Activated CD4-positive, alpha-beta T cell treated with anti-CD3 and anti-CD28 coated beads for 1 hour (primary cell): Measurements from ENCODE around the gene TACR1.
"Not testable (repeated sequence)": the region's sequence is repeated elsewhere in the genome, so short reads cannot be mapped to it uniquely, and the experiment has no call there.

Experiments used
- DNase-seq: peaks from one replicate; pipeline ENCODE4 v3.0.0-alpha.2; 2020

Gene TACR1, protein sequence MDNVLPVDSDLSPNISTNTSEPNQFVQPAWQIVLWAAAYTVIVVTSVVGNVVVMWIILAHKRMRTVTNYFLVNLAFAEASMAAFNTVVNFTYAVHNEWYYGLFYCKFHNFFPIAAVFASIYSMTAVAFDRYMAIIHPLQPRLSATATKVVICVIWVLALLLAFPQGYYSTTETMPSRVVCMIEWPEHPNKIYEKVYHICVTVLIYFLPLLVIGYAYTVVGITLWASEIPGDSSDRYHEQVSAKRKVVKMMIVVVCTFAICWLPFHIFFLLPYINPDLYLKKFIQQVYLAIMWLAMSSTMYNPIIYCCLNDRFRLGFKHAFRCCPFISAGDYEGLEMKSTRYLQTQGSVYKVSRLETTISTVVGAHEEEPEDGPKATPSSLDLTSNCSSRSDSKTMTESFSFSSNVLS

DNA sequence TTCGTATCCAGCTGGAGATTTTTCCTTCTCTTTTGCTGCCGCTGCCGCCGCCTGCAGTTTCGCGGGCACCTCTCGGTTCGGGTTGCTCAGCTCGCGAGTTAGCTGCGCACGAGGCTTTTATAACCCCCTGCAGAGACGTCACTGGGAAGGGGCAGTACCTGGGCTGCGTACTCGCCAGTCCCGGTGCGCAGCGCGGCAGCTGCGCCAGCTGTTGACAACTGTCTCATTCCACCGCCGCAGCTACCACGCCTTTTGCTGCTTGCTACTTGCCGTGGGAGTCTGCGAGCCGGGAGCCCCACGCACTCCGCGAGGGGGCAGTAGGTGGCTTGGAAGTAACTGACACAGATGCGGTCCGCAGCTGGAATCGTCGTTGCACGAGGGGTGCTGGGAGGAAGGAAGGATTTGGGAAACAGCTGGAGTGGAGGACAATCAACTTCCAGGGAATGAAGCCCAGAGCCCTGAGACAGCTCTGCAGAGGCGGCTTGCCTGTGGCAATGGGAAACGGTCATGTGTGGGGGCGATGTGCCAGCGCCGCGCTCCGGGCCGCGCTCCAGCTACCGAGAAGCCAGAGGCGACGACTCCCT, at the start of gene TACR1:
Gene TACR1 (minus strand): TSS at position 93 of the 584 bp plus-strand sequence. CDS start 586 bp downstream, outside the sequence.
- DNase-seq = peak; percentile 25

DNA sequence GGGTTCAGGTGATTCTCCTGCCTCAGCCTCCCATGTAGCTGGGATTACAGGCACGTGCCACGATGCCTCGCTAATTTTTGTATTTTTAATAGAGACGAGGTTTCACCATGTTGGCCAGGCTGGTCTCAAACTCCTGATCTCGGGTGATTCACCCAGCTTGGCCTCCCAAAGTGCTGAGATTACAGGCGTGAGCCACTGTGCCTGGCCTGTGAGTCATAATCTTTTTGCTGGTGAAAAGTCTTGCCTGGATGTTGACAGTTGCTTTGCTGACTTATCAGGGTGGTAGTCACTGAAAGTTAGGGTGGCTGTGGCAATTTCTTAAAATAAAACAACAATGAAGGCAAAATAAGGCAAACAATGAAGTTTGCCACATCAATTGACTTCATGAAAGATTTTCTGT, 49.3 kb upstream of the TACR1 start:
- not testable (repeated sequence) for DNase-seq

DNA sequence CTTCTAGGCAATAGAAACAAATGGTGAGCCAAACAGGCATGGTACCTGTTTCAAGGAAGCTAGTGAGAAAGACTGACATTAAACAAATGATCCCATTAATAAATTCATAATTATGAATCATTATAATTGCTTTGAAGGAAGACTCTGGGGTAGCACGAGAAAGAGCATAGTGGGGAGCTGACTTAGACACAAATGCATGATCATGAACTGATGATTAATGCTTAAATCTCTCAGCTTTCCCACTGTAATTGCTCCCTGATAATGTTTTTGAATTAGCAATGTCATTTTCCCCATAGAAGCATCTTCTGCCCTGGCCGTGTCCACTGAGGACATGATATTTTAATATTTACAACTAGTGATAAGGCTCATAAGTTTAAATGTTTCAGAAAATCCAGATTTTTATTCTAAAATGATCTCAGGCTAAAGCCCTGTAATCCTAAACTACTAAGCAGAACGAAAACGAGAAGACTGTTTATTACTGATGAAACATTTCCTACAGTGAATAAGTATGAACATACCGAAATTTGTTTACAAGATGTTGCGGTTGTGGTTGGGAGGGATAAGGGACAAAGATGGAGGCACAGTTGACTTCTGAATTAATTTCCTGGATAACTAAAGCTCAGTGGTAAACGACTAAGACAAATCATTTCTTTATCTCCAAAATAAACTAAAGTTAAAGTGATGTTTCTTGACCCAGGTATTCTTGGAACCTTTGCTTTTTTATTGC, 47.3 kb upstream of the TACR1 start:
- no peak for DNase-seq

DNA sequence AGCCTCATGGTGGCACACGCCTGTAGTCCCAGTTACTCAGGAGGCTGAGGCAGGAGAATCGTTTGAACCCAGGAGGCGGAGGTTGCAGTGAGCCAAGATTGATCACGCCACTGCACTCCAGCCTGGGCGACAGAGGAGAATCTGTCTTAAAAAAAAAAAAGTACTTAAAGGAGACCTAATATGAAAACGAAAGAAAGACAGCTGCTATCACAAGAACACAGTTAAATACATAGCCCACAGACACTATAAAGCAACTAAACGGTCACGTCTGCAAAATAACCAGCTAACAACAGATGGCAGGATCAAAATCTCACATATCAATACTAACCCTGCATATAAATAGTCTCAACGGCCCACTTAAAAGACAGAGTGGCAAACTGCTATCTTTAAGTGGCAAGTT, 43.9 kb upstream of the TACR1 start:
- no peak for DNase-seq

DNA sequence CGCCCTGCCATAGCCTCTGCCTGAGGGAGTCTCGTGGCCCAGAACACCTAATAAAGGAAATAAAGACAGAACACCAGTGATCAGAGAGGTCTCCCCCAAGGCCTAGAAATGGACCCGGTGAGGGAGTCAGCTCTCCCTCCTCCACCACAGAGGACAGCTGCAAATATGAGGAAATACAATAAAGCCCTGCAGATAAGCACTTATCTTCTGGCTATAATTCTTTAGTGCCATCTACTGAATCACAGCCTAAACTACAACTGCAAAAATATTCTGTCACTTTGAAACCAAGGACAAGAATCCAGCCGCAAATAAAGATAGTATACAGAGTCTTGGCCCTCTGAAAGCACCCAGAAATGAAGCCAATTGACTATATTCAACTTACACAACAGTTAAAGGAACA, 42.4 kb upstream of the TACR1 start:
- DNase-seq = no peak

DNA sequence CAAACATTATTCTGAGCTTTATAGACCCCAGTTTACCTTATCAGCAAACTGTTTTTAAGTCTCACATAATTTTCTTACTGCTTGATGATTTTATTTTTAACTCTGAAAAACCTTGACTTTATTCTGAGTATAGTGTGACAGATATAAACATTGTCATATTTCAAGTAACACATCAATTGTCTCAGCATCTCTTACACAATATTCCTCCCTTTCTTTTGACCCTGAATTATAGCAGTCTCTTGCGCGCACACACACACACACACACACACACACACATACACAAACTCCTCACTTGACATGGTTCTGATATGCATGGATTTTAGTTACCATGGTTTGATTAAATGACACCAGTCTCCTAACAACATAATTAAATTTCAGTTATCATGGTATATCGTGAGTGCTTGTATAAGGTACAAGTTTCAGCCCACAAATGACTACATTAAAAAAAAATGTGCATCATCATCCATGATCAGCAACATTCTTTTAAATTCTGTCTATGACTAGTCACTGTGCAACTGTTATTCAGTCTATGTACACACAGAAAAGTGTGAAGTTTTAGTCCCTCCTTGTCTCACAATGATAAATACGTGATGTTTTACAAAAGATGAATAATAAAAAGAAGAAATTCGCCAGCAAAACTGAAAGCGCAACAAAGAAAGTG, 39.5 kb upstream of the TACR1 start:
- DNase-seq = no peak

DNA sequence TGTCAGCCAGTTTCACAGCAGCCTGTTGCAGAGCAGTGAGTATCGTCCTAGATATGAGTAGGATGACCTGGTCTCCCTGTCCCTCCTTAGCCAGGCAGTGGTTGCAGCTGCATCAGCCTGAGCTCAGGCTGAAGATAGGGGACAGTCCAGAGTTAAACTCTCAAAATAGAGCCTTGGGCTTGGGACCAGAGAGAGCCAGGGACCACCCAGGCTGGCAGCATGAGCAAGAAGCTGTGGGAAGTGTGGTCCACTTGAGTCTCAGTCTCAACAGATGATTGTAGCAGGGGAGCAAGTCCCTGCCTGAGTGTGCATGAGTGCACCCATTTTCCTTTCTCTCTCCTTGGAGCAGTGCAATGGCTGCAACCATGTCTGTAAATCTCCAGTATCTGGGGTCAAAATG, 38.0 kb upstream of the TACR1 start:
- DNase-seq = no peak

DNA sequence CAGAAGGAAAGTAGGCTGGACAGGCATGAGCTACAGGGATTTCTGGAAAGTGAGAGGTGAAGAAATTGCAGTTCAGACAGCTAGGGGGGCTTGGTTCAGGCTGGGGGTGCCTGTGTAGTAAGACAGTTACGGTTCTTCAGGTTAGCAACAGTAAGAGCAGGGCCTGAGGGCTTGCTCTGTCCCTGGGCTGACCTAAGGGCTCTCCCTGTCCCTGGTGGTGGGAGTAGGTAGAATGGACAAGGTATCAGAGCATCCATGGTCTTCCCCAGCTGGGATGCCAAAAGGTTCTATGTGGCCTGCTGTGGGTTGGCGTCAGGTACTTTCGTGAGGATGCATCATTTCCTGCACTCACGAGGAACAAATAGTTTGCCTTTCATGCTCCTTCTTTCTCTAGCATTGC, 34.6 kb upstream of the TACR1 start:
- DNase-seq = no peak

DNA sequence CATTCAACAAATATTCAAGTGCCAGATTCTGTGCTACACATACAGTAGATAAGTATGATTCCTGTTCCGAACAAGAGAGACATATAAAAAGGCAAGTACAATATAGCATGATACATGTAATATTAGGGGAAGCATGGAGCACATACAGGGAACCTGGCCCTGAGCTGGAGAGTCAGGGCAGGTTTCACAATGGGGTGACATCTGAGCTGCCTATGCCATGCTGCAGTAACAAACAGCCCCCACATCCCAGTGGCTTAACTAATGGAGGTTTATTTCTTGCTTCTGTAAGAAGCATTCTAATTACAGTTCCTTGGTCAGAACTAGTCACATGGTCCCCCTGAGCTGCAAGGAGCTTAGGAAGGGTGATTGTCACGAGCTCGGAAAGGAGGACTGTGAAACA, 27.3 kb upstream of the TACR1 start:
- no peak for DNase-seq

DNA sequence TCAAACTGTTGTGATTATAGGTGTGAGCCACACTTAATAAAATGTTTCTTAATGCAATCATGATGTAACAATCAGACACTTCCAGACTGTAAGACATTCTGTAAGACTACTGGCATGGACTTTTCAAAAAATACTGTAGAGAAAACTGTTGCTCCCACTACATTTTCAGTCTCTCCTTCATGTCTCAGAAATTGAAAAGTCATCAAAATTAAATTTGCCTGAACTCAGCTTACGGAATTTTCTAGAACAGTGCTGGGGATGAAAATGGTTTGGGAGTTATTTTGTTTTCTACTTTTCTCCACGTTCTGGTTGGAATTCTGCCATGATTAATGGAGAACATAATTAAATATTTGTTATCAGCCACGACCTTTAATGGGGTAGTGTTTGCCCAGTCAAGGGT, 26.8 kb upstream of the TACR1 start:
- no peak for DNase-seq

DNA sequence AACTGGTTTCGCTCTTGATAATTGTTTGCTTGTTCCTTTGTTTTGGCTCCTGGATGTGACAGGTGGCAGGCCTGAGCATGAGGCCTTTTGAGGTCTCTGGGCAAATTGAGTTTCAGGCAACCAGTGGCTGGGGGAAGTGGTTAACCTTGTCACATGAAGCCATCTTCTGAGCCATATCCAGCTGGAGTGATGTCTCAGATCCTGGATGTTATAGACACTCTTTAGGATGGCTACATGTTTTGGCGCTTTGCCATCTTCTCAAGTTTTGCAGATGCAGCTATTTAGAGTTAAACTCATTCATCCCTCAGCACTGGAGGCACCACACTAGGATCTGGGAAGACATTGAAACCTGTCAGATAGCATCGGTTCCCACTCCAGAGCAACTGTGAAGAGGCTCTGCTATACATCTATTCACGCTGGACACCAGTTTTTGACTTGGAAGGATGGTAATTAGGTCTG, 25.3 kb upstream of the TACR1 start:
- DNase-seq = no peak

DNA sequence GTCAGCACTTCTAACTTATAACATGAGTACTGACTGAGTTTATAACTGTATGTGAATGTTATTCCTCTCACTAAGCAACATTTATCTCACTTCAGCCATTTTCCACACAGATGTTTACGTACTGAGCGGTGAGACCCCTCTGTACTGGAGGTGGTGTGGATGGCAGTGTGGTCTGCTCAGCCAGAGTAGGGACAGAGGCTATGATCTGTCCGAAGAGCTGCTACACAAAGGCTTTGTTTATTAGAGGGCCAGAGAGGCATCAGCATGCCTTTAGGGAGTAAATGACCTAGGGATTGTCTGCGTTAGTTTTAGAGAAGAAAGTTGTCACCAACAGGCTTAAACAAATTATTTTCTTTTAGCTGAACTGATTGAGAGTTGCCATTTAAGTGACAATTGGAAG, 23.2 kb upstream of the TACR1 start:
- DNase-seq = no peak

DNA sequence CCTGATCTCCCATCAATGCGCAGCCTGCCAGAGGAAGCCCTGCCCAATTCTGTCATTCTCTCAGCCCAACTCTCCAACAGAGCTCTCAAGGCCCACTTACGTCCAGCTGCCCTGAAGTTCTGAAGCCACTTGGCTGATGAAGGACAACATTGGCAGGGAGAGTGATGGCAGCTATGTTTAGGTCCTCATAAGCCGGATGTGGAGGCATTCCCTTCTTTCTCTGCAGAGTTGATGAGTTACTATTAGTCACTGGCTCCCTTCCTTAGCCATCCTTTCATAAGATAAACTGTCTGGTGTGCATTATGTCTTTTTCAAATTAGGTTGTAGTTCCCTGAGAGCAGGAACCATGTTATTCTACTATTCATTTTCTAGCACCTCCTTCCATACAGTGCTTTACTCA, 22.5 kb upstream of the TACR1 start:
- DNase-seq = no peak

DNA sequence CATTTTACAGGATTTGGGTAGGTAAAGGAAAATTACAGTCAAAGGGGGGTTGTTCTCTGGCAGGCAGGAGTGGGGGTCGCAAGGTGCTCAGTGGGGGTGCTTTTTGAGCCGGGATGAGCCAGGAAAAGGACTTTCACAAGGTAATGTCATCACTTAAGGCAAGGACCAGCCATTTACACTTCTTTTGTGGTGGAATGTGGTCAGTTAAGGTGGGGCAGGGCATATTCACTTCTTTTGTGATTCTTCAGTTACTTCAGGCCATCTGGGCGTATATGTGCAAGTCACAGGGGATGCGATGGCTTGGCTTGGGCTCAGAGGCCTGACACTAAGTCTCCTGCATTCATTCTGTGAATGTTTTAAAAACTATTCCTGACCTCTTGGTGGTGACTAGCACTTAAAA, 19.9 kb upstream of the TACR1 start:
- not testable (repeated sequence) for DNase-seq

DNA sequence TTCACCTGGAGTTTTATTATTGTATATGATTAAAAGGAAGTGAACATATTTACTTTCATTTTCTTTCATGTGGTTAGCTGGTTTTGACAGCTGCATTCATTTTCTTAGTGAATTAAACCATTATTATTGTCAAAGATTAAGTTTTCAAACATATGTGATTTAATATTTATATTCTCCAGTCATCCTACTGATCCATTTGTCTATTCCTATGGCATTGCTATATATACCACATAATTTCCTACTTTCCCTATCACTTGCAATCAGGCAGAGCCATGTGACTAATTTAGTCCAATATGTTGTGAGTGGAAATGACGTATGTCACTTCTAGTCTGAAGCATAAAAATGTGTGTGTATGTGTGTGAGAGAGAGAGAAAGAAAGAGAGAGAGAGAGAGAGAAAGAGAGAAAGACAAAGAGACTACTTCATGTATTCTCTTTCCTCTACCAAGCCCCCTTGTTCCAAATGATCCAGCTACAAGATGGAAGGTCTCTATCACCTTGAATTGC, 12.0 kb upstream of the TACR1 start:
- no peak for DNase-seq

DNA sequence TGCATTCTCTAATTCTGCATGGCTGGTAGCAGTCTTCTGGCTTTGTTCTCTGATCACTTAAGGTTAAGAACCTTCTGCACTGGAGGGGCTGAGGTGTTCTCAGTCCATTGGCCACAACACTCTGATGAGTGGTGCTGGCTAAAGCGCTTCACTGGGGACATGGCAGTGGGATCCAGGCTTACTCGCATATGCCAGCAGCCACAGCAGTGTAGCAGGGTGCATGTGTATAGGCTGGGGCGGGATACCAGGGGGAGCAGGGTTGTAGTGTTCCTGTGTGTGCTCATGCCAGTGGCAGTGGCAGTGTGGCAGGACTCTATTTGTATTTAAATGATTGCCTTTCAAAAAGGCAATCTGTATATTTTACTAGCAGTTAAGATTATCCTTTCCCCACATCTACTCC, 11.1 kb upstream of the TACR1 start:
- DNase-seq = no peak

DNA sequence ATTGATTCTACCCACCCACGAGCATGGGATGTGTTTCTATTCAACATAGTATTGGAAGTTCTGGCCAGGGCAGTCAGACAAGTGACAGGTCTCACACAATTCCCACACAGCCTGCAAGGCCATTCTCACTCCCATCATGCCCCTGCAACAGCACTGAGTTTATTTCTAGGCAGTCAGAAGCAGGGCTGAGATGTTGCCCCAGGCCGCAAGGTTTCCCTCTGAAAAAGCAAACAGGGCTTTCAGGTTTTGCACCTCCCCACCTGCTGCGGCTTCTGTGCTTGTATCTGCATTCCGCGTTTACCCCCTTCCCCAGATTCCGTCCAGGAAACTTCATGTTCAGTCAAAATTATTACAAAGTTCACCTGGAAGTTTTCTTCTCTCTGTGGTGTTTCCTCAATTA, 9.4 kb upstream of the TACR1 start:
- no peak for DNase-seq

DNA sequence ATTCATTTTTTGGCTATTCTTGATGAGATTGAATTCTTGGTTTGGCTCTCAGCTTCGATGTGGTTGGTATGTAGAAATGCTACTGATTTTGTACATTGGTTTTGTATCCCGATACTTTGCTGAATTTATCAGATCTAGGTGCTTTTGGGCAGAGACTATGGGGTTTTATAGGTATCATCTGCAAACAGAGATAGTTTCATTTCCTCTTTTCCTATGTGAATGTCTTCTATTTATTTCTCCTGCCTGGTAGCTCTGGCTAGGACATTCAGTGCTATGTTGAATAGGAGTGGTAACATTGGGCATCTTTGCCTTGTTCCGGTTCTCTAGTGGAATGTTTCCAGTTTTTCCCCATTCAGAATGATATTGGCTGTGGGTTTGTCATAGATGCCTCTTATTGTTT, 5.5 kb upstream of the TACR1 start:
- DNase-seq = no peak

DNA sequence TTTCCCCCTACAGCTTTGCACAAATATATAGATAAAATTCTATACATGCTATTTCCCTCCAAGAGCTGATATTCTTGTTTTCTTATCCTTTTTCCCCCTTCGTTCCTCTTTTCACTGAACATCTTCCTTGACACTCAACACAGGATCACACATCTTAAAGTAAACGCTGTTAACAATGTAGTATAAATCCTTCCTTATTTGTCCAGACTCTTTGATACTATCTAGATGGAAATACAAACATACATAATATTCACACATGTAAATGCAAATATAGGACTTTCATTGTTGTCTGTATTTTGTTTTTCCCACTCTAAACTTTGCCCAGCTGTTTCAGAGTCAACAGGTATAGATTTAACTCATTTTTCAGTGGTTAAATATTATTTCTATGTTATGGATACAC, 3.0 kb upstream of the TACR1 start:
- no peak for DNase-seq

DNA sequence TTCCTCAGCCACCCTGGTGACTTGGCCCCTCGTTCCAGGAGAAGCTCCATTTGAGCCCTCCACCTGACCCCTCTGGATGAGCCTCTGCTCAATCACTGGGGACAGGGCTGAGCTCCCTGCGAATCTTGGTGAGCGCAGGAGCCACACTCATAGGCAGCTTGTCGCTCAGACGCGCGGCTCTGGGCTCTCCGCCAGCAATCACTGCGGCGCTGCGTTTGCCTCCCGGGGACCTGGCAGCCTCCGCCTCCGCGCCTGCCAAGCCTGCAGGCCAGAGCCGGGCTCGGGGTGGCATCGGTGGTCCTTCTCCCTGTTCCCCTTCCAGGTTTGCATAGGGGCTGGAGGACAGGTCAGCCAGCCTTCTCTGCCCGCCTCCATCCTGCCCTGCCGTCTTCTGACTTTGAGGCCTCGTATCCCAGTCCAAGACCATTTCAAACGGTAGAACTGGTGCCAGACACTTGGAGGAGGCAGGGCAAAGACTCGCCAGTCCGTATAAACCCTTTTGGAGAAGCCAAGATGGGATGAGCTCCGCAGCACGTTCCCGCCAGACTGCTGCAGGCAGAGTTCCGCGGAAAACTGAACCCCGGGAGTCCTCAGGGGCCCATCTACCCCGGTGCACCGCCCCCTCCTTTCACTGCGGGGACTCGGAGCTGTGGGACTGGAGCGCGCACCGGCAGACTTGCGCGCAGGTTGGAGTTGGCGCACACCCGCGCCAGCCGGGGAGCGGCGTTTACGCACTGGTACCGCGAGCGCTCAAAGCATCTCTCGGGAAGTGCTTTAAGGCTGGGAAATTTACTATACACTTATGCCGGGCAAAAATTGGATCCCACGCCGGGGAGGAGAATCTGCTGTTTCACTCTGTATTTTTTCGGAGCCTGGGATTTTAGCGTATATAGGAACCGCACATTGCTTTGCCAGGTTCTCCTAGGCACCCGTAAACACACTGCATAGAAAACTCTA, 1.1 kb upstream of the TACR1 start:
- DNase-seq = no peak

DNA sequence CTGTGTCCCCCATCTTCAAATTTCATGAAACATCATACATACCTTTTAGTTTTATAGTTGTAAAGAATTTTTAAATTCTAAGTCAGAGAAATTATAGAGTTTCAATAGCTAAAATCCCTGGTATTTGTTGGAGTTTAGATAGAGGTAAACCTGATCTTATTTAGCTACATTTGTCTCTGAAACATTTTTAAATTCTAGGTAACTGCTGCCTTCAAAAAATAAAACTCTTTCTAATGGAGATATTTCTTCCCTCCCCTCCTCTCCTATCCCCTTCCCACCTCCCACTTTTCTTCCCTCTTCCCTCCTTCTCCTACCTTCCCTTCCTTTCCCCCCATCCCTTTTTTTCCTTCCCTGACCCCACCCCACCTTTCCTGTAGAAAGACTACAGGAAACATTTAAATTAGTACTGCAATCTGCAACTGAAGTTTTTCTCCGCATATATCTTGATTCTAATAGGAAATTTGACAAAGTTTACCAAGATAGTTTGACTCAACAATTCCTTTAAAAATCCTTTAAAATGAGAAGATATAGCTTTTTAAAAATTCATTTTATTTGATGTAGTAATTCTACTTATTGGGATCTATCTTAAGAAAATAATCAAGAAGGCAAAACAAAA, 4.1 kb downstream of the TACR1 start:
- DNase-seq = no peak
